Erythroblast (primary cell): ENCODE measurements around the gene TSHZ2.

Experiments
- GATA1 ChIP-seq: IDR thresholded peaks from 2 replicates; pipeline ENCODE4 v1.6.1; 2011; ENCODE audit warnings: low read depth, mild to moderate bottlenecking, control low read depth, low read length, moderate library complexity
- POLR2A ChIP-seq: IDR thresholded peaks from 2 replicates; pipeline ENCODE4 v1.6.1; 2011; ENCODE audit warnings: mild to moderate bottlenecking, low read length

DNA sequence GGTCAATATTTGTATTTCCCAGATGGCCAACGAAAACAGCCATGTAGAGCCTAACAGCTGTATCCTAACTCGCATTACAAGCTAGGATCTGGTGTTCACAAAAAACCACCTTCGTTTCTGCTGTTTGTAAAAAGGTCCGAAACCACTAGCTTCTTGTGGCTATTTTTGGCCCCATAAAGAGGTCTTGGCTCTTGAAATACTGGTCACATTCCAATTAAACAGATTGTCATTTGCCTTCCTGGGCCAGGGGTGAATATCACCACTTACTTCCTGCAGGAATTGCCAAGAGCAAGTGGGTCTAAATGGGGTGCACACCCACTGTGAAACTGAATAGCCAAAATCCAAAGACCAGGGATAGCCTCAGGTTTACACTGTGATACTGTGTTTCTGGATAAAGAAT, 48.2 kb downstream of the TSHZ2 start:
- TF ChIP-seq POLR2A (no peak), GATA1 (no peak)
